AG04450 (cell line): ENCODE data around the gene OPCML. TPM values are rescaled to one million over a fixed set of nuclear protein-coding genes. Genes with fewer than 3 reads are reported as not detected.

Source experiments
- CTCF ChIA-PET: fragments of 300-600, 350-600 bp; formaldehyde crosslinking; extraction: SDS; loops from one replicate; lab custom pipeline; 2022; ENCODE audit warnings: antibody characterized with exemption, inconsistent platforms; lab: Charles Lee
- POLR2A ChIA-PET: fragments of 350-600 bp; formaldehyde crosslinking; extraction: SDS; loops from one replicate; lab custom pipeline; 2021; ENCODE audit warnings: antibody characterized with exemption, inconsistent platforms; lab: Yijun Ruan, JAX
- DNase-seq: peaks from one replicate; pipeline ENCODE4 v3.0.0-alpha.2; 2011; ENCODE audit warnings: low read depth, low spot score
- H3K27ac ChIP-seq: one replicate; pipeline ENCODE4 v1.5.1; 2012; ENCODE audit warnings: low read depth, low read length, control low read depth
- H3K27me3 ChIP-seq: one replicate; pipeline ENCODE4 v1.6.0; 2012; ENCODE audit warnings: low read length; ENCODE audit not compliant: control insufficient read depth, insufficient read depth
- H3K4me3 ChIP-seq: 2 replicates; pipeline ENCODE4 v1.5.1; 2011; ENCODE audit warnings: mild to moderate bottlenecking, low read depth, low read length, control low read depth
- H3K9me3 ChIP-seq: 2 replicates; pipeline ENCODE4 v1.5.1; 2012; ENCODE audit warnings: low read length; ENCODE audit not compliant: control insufficient read depth, insufficient read depth
- CTCF ChIP-seq: IDR thresholded peaks from 2 replicates; pipeline ENCODE4 v1.5.1; 2011; ENCODE audit warnings: low read depth, low read length, control low read depth, inconsistent platforms
- polyA plus RNA-seq: library from polyadenylated mRNA; depleted of rRNA; stranded (reverse); fragments of >200 nt; gene quantifications from 2 replicates; pipeline ENCODE4 v1.2.3, GENCODE V29; 2011

The OPCML gene
- polyA plus RNA-seq, 1 experiment = 1.1 TPM

- H3K4me3 ChIP-seq = no peak overlapping the region
- H3K9me3 ChIP-seq = no peaks in the 10 kb centered on the region
- H3K27me3 ChIP-seq = no peaks in the 10 kb centered on the region
- H3K27ac ChIP-seq = no peak overlapping the region
- CTCF ChIA-PET = interaction anchor here (1.3 kb wide), 1 partner anchor 9 kb away, joined by 4 read pairs; no protein-coding TSS in a partner anchor
- no peak for TF ChIP-seq CTCF
- DNase-seq = no peak
- POLR2A ChIA-PET = no interaction called here
These were observed 936.6 kb downstream of the OPCML start for GRCh38 chr11:132595711-132596134.

- CTCF ChIA-PET = interaction anchor here (1.3 kb wide), 1 partner anchor 10 kb away, joined by 4 read pairs; no protein-coding TSS in a partner anchor
- no peak for TF ChIP-seq CTCF
These were observed 937.1 kb downstream of the OPCML start for GRCh38 chr11:132595246-132595645.

GRCh38 chr11:132590986-132591385 is 941.3 kb downstream of the OPCML start:
- ChIA-PET POLR2A (no interaction called here), CTCF (no interaction called here)
- Histone ChIP-seq H3K27ac (no peak overlapping the region), H3K4me3 (no peak overlapping the region), H3K27me3 (no peaks in the 10 kb centered on the region), H3K9me3 (no peaks in the 10 kb centered on the region)
- no peak for TF ChIP-seq CTCF
- no peak for DNase-seq

More at GRCh38 chr11:132595246-132595645, 937.1 kb downstream of the OPCML start:
- POLR2A ChIA-PET = no interaction called here
- Histone ChIP-seq H3K4me3 (no peak overlapping the region), H3K27me3 (no peaks in the 10 kb centered on the region), H3K27ac (no peak overlapping the region), H3K9me3 (no peaks in the 10 kb centered on the region)
- DNase-seq = no peak

GRCh38 chr11:132590554-132590953 is 941.7 kb downstream of the OPCML start:
- TF ChIP-seq CTCF = no peak
- POLR2A ChIA-PET = no interaction called here

GRCh38 chr11:132589791-132590190 is 942.5 kb downstream of the OPCML start:
- no peaks in the 10 kb centered on the region for H3K27me3 ChIP-seq
- no peak overlapping the region for H3K27ac ChIP-seq
- ChIA-PET POLR2A (no interaction called here), CTCF (no interaction called here)
- no peak overlapping the region for H3K4me3 ChIP-seq
- no peaks in the 10 kb centered on the region for H3K9me3 ChIP-seq
- no peak for TF ChIP-seq CTCF
- no peak for DNase-seq

More at GRCh38 chr11:132590554-132590953, 941.7 kb downstream of the OPCML start:
- no peak for DNase-seq
- H3K27me3 ChIP-seq = no peaks in the 10 kb centered on the region
- H3K9me3 ChIP-seq = no peaks in the 10 kb centered on the region
- CTCF ChIA-PET = no interaction called here
- H3K27ac ChIP-seq = no peak overlapping the region
- H3K4me3 ChIP-seq = no peak overlapping the region
